HAP-1 (cell line): ENCODE data around the gene ENPP1.

Experiments used
- DNase-seq, 2 experiments: peaks; one replicate each; pipeline ENCODE4 v3.0.0-alpha.2; 2016 to 2020; ENCODE audit warnings: low spot score in 2 of 2
- H3K27me3 ChIP-seq: fragments of 250-450 bp; sonication (Bioruptor Pico); 2 replicates; pipeline ENCODE4 v1.5.1; 2020; ENCODE audit warnings: low read depth, mild to moderate bottlenecking, moderate library complexity
- H3K36me3 ChIP-seq: fragments of 250-450 bp; sonication (Bioruptor Pico); replicated peaks from 2 replicates; pipeline ENCODE4 v1.5.1; 2020; ENCODE audit warnings: mild to moderate bottlenecking
- H3K4me1 ChIP-seq: fragments of 250-450 bp; sonication (Bioruptor Pico); 2 replicates; pipeline ENCODE4 v1.5.1; 2020; ENCODE audit warnings: mild to moderate bottlenecking
- H3K4me3 ChIP-seq: fragments of 250-450 bp; sonication (Bioruptor Pico); 2 replicates; pipeline ENCODE4 v1.5.1; 2020; ENCODE audit warnings: mild to moderate bottlenecking, moderate library complexity
- H3K9me3 ChIP-seq: fragments of 250-450 bp; sonication (Bioruptor Pico); 2 replicates; pipeline ENCODE4 v1.5.1; 2020; ENCODE audit warnings: mild to moderate bottlenecking, moderate library complexity
- in situ Hi-C: fragments of 300-500 bp; cut with MboI; formaldehyde crosslinking; loops from 3 replicates; pipeline ENCODE4 v1.14.3; 2020; ENCODE audit warnings: low sequenced_read_pairs, inconsistent platforms, mixed read lengths

The ENPP1 gene

DNA sequence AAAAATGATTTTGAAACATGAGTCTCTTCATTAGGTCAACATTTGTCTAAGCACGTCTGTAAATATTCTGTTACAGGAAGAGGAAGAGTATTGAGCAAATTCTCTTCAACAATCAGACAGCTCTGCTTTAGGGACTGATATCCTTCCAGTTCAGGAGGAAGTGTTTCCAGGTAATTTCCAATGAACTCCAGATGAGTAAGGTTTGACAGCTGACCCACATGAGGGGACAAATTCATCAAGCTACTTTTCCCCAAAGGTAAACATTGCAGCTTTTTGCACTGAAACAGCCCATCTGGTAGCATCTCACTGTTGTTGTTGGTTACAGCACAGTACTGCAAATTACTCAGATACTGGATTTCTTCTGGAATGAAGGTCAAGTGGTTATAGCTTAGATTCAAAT lies 18.1 kb downstream of the ENPP1 start:
- no peaks in the 10 kb centered on the region for H3K4me1 ChIP-seq
- no peaks in the 10 kb centered on the region for H3K9me3 ChIP-seq
- no peak overlapping the region for H3K4me3 ChIP-seq
- in situ Hi-C loops, result no loop called here
- no peaks in the 10 kb centered on the region for H3K36me3 ChIP-seq
- no peaks in the 10 kb centered on the region for H3K27me3 ChIP-seq
- DNase-seq, result no peak

DNA sequence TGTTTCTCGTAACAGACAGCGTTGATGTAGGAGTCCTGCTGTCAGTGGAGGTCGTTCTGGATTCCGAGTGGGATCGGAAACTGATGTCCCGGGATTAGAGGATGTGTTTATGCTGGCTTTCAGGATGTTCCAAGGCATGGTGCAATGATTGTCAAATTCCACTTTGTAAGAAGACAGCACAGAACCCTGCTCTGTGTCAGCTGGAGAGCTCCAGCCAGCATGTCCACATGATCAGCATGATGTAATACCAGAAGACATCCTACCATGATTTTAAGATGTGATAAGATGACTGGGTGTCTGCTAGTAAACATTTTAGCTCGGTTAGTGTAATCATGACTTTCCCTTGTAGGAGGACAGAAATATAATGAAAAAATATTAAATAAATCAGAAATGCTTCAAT lies 20.3 kb downstream of the ENPP1 start:
- Histone ChIP-seq H3K36me3 (no peaks in the 10 kb centered on the region), H3K27me3 (no peaks in the 10 kb centered on the region), H3K4me3 (no peak overlapping the region), H3K9me3 (no peaks in the 10 kb centered on the region), H3K4me1 (no peaks in the 10 kb centered on the region)
- no peak for DNase-seq
- in situ Hi-C loops, result no loop called here

DNA sequence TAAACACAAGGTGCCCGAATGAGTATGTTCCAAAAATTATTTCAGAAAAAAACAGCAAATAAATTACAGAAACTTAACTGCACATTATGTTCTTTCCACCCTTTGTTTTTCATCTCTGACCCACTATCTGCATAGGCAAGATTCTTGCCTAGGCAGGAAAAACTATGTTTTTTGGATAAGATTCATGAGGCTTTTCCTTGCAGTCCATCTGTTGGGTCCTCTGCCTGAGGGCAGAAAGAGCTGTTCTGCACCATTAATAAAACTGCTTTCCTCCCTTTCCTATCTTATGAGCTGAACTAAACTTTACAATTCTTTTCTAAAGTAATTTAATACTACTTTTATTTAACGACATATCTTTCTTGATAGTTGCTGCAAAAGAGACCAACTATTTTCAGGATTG lies 21.1 kb downstream of the ENPP1 start:
- no peaks in the 10 kb centered on the region for H3K9me3 ChIP-seq
- in situ Hi-C loops, result no loop called here
- H3K36me3 ChIP-seq, result no peaks in the 10 kb centered on the region
- no peaks in the 10 kb centered on the region for H3K4me1 ChIP-seq
- no peak overlapping the region for H3K4me3 ChIP-seq
- H3K27me3 ChIP-seq, result no peaks in the 10 kb centered on the region
- DNase-seq, result no peak

DNA sequence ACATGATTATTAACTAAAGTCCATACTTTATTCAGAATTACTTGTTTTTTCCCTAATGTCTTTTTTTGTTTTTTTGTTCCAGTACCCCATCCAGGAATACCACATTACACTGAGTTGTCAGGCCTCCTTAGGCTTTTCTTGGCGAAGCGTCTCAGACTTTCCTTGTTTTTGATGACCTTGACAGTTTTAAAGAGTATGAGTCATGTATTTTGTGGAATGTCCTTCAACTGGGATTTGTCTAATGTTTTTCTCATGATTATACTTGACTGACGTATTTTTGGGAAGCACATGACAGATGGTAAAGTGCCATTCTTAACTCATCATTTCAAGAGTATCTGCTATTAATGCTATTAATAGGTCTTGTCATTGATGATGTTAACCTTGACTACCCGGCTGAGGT lies 23.6 kb downstream of the ENPP1 start:
- DNase-seq, result no peak

DNA sequence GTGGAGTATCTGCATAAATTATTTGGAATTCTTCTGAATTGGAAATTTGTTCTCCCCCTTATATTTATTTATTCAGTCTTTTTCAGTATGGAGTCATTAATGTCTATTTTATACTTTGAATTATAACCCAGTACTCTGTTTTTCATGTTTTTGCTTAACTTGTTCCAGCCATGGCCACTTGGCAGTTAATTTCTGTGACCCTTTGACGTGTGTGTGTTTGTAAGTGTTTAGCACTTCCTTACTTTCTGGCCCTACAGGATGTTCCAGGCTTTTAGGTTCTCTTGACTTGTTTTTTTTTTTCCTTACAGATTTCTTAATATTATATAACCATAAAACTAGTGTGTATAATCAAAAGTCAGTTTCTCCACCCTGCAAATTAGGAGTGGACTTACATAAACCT lies 24.1 kb downstream of the ENPP1 start:
- no peak overlapping the region for H3K4me3 ChIP-seq
- in situ Hi-C loops, result no loop called here
- no peaks in the 10 kb centered on the region for H3K4me1 ChIP-seq
- H3K9me3 ChIP-seq, result no peaks in the 10 kb centered on the region
- H3K36me3 ChIP-seq, result no peaks in the 10 kb centered on the region
- DNase-seq, result no peak
- no peaks in the 10 kb centered on the region for H3K27me3 ChIP-seq

More for the DNA sequence above, 23.6 kb downstream of the ENPP1 start:
- in situ Hi-C loops, result no loop called here
- H3K4me1 ChIP-seq, result no peaks in the 10 kb centered on the region
- no peak overlapping the region for H3K4me3 ChIP-seq
- H3K36me3 ChIP-seq, result no peaks in the 10 kb centered on the region
- no peaks in the 10 kb centered on the region for H3K27me3 ChIP-seq
- no peaks in the 10 kb centered on the region for H3K9me3 ChIP-seq

DNA sequence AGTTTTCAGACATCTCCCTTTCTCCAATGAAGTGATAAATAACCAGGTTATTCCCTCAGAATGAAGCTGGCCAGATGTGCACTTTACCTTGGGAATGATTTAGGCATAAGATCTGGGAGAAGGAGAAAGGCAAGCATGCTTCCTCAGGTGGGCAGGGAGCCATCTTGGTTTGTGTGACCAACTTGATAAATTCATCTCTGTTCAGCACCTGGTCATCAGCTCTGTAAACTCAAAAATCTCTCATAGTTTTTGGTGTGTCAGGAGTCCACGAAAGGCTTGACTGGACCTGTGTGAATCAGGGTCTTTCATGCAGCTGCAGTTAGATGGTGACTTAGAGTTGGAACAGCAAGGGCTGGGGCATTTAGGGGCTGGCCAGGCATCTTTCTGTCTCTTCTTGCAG lies 24.5 kb downstream of the ENPP1 start:
- no peak overlapping the region for H3K4me3 ChIP-seq
- DNase-seq, result no peak
- H3K9me3 ChIP-seq, result no peaks in the 10 kb centered on the region
- in situ Hi-C loops, result no loop called here
- no peaks in the 10 kb centered on the region for H3K27me3 ChIP-seq
- H3K4me1 ChIP-seq, result no peaks in the 10 kb centered on the region
- H3K36me3 ChIP-seq, result no peaks in the 10 kb centered on the region

DNA sequence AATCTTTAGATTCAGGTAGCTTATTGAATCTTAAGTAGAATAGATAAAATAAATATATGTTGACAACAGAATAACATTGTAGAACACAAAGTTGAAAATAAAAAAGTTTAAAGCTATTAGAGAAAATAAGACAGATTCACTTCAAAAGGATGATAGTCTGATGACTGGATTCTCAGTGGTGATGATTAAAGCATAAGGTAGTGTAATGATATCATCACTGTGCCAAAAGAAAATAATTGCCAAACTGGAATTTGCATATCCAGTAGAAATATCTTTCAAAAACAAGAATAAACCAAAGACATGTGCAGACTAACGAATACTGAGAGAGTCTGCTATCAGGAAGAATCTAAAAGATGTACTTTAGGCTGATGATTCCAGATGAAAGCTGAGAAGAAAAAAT lies 30.2 kb downstream of the ENPP1 start:
- in situ Hi-C loops, result no loop called here

DNA sequence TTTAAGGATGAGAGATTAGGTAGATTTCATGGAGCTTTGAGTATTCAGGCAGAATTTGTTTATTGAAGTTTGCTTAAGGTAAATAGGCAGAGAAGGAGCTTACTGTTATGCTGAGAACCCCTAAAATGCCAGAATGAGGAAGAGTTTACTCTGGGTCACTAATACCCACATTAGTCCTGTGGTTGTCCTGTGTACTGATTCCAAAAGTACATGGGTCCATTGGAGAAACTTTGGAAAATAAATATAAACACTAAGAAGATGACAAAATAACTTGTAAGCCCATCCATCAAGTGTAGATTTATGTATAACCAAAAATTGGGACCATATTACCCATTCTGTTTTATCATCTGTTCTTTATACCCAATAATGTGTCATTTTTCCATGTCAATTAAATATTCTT lies 31.6 kb downstream of the ENPP1 start:
- Histone ChIP-seq H3K9me3 (no peaks in the 10 kb centered on the region; the same call in 1 of the 2 replicates), H3K4me3 (no peak overlapping the region), H3K4me1 (no peaks in the 10 kb centered on the region), H3K36me3 (no peaks in the 10 kb centered on the region), H3K27me3 (no peaks in the 10 kb centered on the region)
- no peak for DNase-seq
- in situ Hi-C loops, result no loop called here

More for the DNA sequence above, 30.2 kb downstream of the ENPP1 start:
- Histone ChIP-seq H3K36me3 (no peaks in the 10 kb centered on the region), H3K4me1 (no peaks in the 10 kb centered on the region), H3K4me3 (no peak overlapping the region), H3K27me3 (no peaks in the 10 kb centered on the region), H3K9me3 (no peaks in the 10 kb centered on the region; the same call in 1 of the 2 replicates)
- no peak for DNase-seq

DNA sequence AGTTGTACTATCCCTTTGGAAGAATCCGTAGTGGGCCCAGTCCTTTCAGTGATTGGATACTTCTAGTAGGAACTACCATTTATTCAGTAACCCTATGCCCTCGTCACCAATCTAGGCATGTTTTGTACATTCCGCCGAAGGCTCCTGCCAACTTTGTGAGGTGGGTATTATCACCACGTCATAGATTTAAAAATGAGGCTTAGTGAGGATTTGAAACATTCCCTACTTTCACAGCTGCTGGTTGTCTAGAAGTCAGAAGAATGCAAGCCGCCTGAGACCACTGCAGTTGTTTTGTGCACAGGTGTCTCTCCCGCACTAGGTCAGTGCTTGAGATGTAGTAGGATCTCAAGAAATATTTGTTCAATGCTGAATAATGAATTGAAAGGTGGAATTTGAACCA lies 32.6 kb downstream of the ENPP1 start:
- Histone ChIP-seq H3K27me3 (no peaks in the 10 kb centered on the region), H3K4me1 (no peaks in the 10 kb centered on the region), H3K36me3 (no peaks in the 10 kb centered on the region), H3K9me3 (no peaks in the 10 kb centered on the region; the same call in 1 of the 2 replicates), H3K4me3 (no peak overlapping the region)
- DNase-seq, result no peak
- in situ Hi-C loops, result no loop called here

DNA sequence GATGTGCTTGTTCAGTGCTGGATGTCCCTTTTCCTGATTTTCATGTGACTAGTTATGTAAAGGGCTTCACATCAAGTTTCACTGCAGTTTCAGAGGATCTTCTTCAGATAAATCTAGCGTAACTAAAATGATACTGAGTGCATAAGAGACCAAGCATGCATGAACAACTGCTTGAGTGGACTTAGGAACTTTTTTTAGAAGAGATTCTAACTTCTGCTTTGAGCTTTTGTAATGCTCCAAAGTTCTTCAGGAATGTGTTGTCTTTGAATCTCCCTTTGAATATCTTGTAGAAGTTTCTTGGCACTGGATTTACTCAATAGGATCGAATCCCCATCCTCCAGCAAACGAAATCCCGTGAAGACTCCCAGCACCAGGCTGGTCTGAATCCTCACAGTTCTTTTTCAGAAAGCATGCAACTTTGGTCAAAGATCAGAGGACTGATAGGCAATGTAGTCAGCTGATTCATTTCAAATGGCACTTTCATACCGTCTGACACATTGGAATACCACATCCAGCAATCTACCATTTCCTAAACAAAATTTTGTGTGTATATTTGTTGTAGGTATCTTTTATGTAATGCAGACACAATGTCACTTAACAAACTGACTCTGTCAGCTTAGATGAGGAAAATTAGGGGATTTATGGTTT lies 33.2 kb downstream of the ENPP1 start:
- H3K27me3 ChIP-seq, result no peaks in the 10 kb centered on the region
- no peaks in the 10 kb centered on the region for H3K36me3 ChIP-seq
- DNase-seq, result no peak
- in situ Hi-C loops, result no loop called here
- H3K4me1 ChIP-seq, result no peaks in the 10 kb centered on the region
- H3K4me3 ChIP-seq, result no peak overlapping the region
- no peaks in the 10 kb centered on the region; the same call in 1 of the 2 replicates for H3K9me3 ChIP-seq

DNA sequence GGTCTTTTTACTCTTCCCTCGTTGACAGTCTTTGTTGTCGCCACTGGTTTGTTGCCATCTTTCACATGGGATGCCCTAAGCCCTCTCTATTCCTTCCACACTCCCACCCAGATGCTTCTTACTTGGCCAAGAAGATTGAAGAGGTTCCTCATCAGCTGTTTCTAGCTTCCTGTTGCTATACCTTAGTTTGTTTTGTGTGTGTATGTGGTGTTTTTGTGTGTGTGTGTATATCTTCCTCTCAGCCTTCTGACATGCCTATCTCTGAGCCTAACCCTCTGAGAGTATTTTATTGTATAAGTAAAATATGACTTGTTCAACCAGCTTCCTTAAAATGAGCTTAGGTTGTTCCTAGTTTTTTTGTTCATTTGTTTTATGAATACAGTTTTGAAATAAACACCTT lies 35.9 kb downstream of the ENPP1 start:
- Histone ChIP-seq H3K9me3 (no peaks in the 10 kb centered on the region; the same call in 1 of the 2 replicates), H3K27me3 (no peaks in the 10 kb centered on the region), H3K36me3 (no peaks in the 10 kb centered on the region), H3K4me1 (no peaks in the 10 kb centered on the region), H3K4me3 (no peak overlapping the region)
- in situ Hi-C loops, result no loop called here
- no peak for DNase-seq

DNA sequence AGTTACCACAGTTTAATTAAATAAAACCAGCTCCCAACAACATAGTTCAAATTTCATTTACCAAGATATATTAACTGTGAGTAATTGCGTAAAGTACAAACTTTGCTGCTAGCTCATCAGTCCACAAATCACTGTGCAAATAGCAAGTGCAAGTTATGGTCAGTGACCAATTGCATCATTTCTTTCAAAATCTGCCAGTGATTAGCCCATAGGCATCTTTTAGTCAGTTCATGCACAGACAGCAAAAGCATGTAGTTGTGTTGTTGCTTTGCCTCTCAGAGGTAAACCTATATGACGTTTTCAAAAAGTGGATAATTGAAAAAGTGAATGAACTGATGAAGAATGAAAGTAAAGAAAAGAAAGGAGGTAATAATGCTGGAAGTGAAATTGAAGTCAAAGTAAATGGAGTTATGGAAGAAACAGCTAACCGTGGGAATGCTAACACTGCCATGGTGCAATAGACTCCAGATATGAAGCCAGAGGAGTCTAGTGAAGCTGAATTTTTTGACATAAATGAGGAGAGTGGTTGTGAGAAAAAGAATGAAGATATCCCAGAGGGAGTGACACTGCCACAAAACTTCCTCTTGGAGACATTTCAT lies 36.5 kb downstream of the ENPP1 start:
- Histone ChIP-seq H3K4me3 (no peak overlapping the region), H3K9me3 (no peaks in the 10 kb centered on the region; the same call in 1 of the 2 replicates), H3K4me1 (no peaks in the 10 kb centered on the region), H3K27me3 (no peaks in the 10 kb centered on the region), H3K36me3 (no peaks in the 10 kb centered on the region)
- no peak for DNase-seq
- in situ Hi-C loops, result no loop called here

DNA sequence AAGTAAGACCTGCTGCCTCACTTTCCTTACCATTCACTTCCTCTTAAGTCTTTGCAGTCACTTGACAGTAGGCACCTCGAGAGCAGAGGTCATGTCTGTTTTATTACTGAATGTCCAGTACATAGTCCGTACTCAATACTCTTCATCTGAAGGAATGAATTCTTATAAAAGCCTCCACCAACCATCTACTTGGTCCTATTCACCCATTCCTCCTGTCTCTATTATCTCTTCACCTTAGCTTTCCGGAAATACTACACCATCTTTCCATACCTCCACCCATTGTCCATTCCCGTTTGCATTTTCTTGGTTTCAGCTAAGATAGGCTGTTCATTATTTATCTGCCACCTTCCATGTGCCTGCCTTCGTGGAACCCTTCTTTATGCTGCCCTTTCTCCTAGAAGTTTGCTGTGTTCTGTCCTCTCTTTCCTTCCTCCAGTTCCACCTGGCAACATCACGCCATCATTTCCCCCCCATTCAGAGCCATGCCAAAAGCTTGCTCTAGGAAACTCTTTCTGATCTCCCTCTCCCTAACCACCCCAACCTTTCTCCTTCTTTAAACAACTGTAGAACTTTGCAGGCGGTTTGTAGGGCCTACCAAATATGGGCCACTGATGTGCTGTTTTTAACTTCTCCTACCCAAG lies 38.3 kb downstream of the ENPP1 start:
- DNase-seq, result no peak
- H3K27me3 ChIP-seq, result no peaks in the 10 kb centered on the region
- in situ Hi-C loops, result no loop called here
- no peaks in the 10 kb centered on the region for H3K4me1 ChIP-seq
- H3K4me3 ChIP-seq, result no peak overlapping the region
- H3K9me3 ChIP-seq, result no peaks in the 10 kb centered on the region; the same call in 1 of the 2 replicates
- no peaks in the 10 kb centered on the region for H3K36me3 ChIP-seq

DNA sequence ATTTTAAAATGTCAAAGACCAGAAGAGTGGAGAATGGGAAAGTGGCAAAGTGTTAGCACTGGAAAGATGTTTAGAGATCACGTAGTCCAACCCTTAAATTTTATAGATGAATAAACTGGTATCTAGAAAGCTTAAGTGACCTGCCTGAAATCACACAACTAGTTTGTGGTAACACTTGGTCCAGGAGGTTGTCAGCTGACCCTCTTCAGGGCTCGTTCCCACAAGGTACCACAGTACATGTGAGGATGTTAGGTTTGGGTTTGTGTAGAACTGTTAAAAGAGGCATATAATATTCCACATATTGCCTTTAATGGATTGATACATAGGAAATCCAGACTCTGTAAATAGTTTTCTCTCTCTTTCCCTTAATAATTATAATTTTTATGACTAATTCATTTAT lies 39.1 kb downstream of the ENPP1 start:
- Histone ChIP-seq H3K4me1 (no peaks in the 10 kb centered on the region), H3K4me3 (no peak overlapping the region), H3K27me3 (no peaks in the 10 kb centered on the region), H3K36me3 (no peaks in the 10 kb centered on the region), H3K9me3 (no peaks in the 10 kb centered on the region; the same call in 1 of the 2 replicates)
- in situ Hi-C loops, result no loop called here
- no peak for DNase-seq
